Keratinocyte (primary cell): ENCODE measurements around the gene AIG1. TPM values are rescaled to one million over a fixed set of nuclear protein-coding genes. Genes with fewer than 3 reads are reported as not detected.

Experiments used
- DNase-seq: peaks from one replicate; pipeline ENCODE4 v3.0.0-alpha.2; 2011; ENCODE audit warnings: low read depth, missing footprints, low spot score
- FAIRE-seq: peaks from 2 replicates; lab custom pipeline; 2011; peaks lifted over from hg19 to GRCh38; lab: Jason Lieb, UNC
- H2AFZ ChIP-seq: 2 replicates; pipeline ENCODE4 v1.6.0; 2012; ENCODE audit warnings: low read length, control low read depth, inconsistent platforms; ENCODE audit not compliant: control insufficient read depth
- H3K27ac ChIP-seq: 2 replicates; pipeline ENCODE4 v1.5.1; 2011; ENCODE audit warnings: low read length; ENCODE audit not compliant: control insufficient read depth, insufficient read depth
- H3K27me3 ChIP-seq: 3 replicates; pipeline ENCODE4 v1.6.0; 2011; ENCODE audit warnings: low read length; ENCODE audit not compliant: control insufficient read depth, insufficient read depth; ENCODE audit errors: extremely low read depth
- H3K36me3 ChIP-seq, 2 experiments: 2 replicates in 1 of 2; 3 replicates in 1 of 2; pipeline ENCODE4 v1.5.1; 2011; ENCODE audit warnings: low read length in 2 of 2, mild to moderate bottlenecking in 1 of 2; ENCODE audit not compliant: control insufficient read depth in 2 of 2, insufficient read depth in 2 of 2; ENCODE audit errors: extremely low read depth in 1 of 2
- H3K4me1 ChIP-seq: 3 replicates; pipeline ENCODE4 v1.5.1; 2011; ENCODE audit warnings: low read length; ENCODE audit not compliant: control insufficient read depth, insufficient read depth; ENCODE audit errors: extremely low read depth
- H3K4me2 ChIP-seq: 3 replicates; pipeline ENCODE4 v1.6.0; 2011; ENCODE audit warnings: low read depth, low read length; ENCODE audit not compliant: control insufficient read depth, insufficient read depth; ENCODE audit errors: extremely low read depth
- H3K4me3 ChIP-seq, 3 experiments: fragments of 200-600 bp in 1 of 3; sonication (generic) in 1 of 3; 2 replicates in 2 of 3; 3 replicates in 1 of 3; pipeline ENCODE4 v1.5.1; 2011 to 2016; ENCODE audit warnings: low read length in 3 of 3, mild to moderate bottlenecking in 3 of 3, control low read depth in 2 of 3, inconsistent platforms in 1 of 3, low read depth in 1 of 3, mixed read lengths in 1 of 3, mixed run types in 1 of 3, moderate library complexity in 1 of 3; ENCODE audit not compliant: control insufficient read depth in 2 of 3, insufficient read depth in 2 of 3; ENCODE audit errors: extremely low read depth in 1 of 3
- H3K79me2 ChIP-seq: 2 replicates; pipeline ENCODE4 v1.6.0; 2012; ENCODE audit warnings: low read length; ENCODE audit not compliant: control insufficient read depth, insufficient read depth
- H3K9ac ChIP-seq: 3 replicates; pipeline ENCODE4 v1.6.0; 2011; ENCODE audit warnings: low read length; ENCODE audit not compliant: control insufficient read depth, insufficient read depth; ENCODE audit errors: extremely low read depth
- H3K9me1 ChIP-seq: 3 replicates; pipeline ENCODE4 v1.6.0; 2011; ENCODE audit warnings: low read length; ENCODE audit not compliant: control insufficient read depth, insufficient read depth; ENCODE audit errors: extremely low read depth
- H3K9me3 ChIP-seq: 2 replicates; pipeline ENCODE4 v1.5.1; 2012; ENCODE audit warnings: low read depth, low read length; ENCODE audit not compliant: control insufficient read depth
- H4K20me1 ChIP-seq: 3 replicates; pipeline ENCODE4 v1.6.0; 2011; ENCODE audit warnings: low read length; ENCODE audit not compliant: control insufficient read depth, insufficient read depth; ENCODE audit errors: extremely low read depth
- EZH2 ChIP-seq: IDR thresholded peaks from one replicate; pipeline ENCODE4 v1.6.1; 2012; ENCODE audit warnings: inconsistent platforms, mild to moderate bottlenecking, low read length, moderate library complexity
- dilution Hi-C: fragments of 300-500 bp; cut with MboI; formaldehyde crosslinking; loops from one replicate; pipeline ENCODE4 v1.7.0; 2020; ENCODE audit warnings: low sequenced_read_pairs; ENCODE audit not compliant: extremely low pct_ligation_motif_present
- polyA plus RNA-seq, 5 experiments: library from polyadenylated mRNA; depleted of rRNA in 3 of 5; stranded (reverse) in 3 of 5; stranded (forward) in 1 of 5; unstranded in 1 of 5; fragments of >200 nt; gene quantifications; 1 replicate in 1 of 5; 2 replicates in 3 of 5; 3 replicates in 1 of 5; pipeline versions ENCODE4 v1.2.1 to v1.2.3, GENCODE V29; 2011 to 2012; ENCODE audit warnings: missing spikeins in 2 of 5, low read depth in 1 of 5, low replicate concordance in 1 of 5
- TF ChIP-seq, protein P1 (sequence below), 3 experiments: IDR thresholded peaks in 1 of 3; conservative IDR thresholded peaks in 1 of 3; optimal IDR thresholded peaks in 1 of 3; 2 replicates in 2 of 3; 3 replicates in 1 of 3; pipeline versions ENCODE3 to v1.5.1; 2011; ENCODE audit warnings: low read length in 3 of 3, mild to moderate bottlenecking in 3 of 3, moderate library complexity in 2 of 3, control low read depth in 1 of 3, inconsistent platforms in 1 of 3; ENCODE audit not compliant: insufficient read depth in 2 of 3; ENCODE audit errors: extremely low read depth in 1 of 3

The AIG1 gene
- polyA plus RNA-seq, 1 donor (not counting 4 experiments of a cell fraction or from before 2014, with no cell fraction given) = 77.1 TPM

DNA sequence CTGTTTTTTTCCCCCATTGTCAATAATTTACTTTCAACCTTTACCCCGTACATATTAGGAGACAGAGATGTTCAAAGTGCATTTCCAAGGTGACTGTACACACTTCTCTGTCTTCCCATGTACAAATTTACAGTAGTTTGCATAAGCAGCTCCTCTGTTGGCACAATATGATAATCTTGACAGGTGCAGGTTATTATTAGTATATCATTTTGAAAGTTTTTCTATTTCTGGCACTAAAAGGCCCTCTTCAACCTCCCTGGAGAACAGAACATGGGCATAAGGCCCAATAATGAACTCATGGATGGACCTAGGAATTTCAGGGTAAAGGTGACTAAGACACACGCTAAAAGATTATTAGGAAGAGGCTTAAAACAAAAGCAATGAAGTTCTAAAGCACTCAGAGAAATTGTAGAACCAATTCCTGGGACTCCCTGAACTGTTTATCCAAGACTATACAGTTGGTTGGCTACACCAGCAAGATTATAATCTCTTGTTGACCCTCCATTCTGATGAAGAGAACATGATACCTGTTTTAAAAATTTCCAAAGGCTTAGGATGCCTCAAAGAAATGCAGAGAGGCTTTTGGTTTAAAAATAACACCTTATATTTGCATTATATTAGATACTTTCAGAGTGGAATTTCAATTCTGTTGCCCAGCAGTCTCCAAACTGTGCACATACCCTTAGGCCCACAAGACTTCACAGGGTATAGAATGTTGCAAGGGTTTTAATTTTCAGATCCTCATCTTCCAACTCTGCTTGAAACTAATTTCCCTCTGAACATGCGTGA lies 1.1 kb downstream of the AIG1 start:
- Histone ChIP-seq H3K27ac (peak overlapping the region; percentile 81), H3K9me3 (no peaks in the 10 kb centered on the region), H3K79me2 (peaks cover 6% of the 10 kb centered on the region), H2AFZ (no peak overlapping the region), H3K4me2 (peak overlapping the region; percentile 97), H3K9ac (peak overlapping the region; percentile 91), H3K4me1 (peaks cover 40% of the 10 kb centered on the region), H3K36me3 (no peaks in the 10 kb centered on the region), H4K20me1 (no peaks in the 10 kb centered on the region), H3K4me3 (peak overlapping the region; percentile 76 to 91 (median 79)), H3K27me3 (no peaks in the 10 kb centered on the region), H3K9me1 (no peaks in the 10 kb centered on the region)
- no peak for TF ChIP-seq EZH2
- TF ChIP-seq, protein P1, sequence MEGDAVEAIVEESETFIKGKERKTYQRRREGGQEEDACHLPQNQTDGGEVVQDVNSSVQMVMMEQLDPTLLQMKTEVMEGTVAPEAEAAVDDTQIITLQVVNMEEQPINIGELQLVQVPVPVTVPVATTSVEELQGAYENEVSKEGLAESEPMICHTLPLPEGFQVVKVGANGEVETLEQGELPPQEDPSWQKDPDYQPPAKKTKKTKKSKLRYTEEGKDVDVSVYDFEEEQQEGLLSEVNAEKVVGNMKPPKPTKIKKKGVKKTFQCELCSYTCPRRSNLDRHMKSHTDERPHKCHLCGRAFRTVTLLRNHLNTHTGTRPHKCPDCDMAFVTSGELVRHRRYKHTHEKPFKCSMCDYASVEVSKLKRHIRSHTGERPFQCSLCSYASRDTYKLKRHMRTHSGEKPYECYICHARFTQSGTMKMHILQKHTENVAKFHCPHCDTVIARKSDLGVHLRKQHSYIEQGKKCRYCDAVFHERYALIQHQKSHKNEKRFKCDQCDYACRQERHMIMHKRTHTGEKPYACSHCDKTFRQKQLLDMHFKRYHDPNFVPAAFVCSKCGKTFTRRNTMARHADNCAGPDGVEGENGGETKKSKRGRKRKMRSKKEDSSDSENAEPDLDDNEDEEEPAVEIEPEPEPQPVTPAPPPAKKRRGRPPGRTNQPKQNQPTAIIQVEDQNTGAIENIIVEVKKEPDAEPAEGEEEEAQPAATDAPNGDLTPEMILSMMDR (optimal IDR thresholded peaks at IDR 0.05 in 1 of 3, IDR thresholded peaks at IDR 0.05 in 1 of 3, conservative IDR thresholded peaks at IDR 0.05 in 1 of 3; ENCODE audit: extremely low read depth in 1 of 3, insufficient read depth in 2 of 3, low read length in 3 of 3) = no peak
- no peak for DNase-seq
- no peak for FAIRE-seq
- dilution Hi-C loops = no loop called here

DNA sequence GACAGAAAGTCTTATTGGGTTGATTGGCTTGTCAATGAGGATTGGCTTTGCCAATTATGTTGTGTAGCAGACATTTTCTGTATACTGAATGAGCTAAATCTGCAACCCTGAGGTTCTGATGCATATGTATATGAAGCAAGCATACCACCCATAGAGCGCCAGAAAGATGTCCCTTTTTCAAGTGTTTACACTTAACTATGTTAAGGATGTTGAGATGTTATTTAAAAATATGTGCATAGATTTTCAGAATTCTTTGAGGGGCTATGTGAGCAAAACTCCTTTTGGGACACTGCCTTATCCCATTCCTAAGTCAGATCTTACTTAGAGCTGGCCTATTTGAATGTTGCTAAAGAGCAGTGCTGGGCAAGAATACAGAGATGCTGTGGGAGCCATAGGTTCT lies 1.9 kb downstream of the AIG1 start:
- Histone ChIP-seq H3K9ac (no peak overlapping the region), H3K4me2 (peak overlapping the region; percentile 13), H3K27ac (no peak overlapping the region), H3K4me1 (peaks cover 40% of the 10 kb centered on the region), H3K79me2 (peaks cover 6% of the 10 kb centered on the region), H3K9me3 (no peaks in the 10 kb centered on the region), H4K20me1 (no peaks in the 10 kb centered on the region), H2AFZ (no peak overlapping the region), H3K4me3 (no peak overlapping the region), H3K27me3 (no peaks in the 10 kb centered on the region), H3K9me1 (no peaks in the 10 kb centered on the region), H3K36me3 (no peaks in the 10 kb centered on the region)
- dilution Hi-C loops = no loop called here
- TF ChIP-seq EZH2 = no peak
- TF ChIP-seq, protein P1 (optimal IDR thresholded peaks at IDR 0.05 in 1 of 3, IDR thresholded peaks at IDR 0.05 in 1 of 3, conservative IDR thresholded peaks at IDR 0.05 in 1 of 3; ENCODE audit: extremely low read depth in 1 of 3, insufficient read depth in 2 of 3, low read length in 3 of 3) = no peak
- FAIRE-seq (no peak), DNase-seq (no peak)
